RKO (cell line): ENCODE measurements around the gene PARVA.

Experiments
- DNase-seq: peaks from one replicate; pipeline ENCODE4 v3.0.0-alpha.2; 2016; ENCODE audit warnings: low spot score

The PARVA gene

GRCh38 chr11:12376259-12377081 lies 901 bp upstream of the PARVA start:
- DNase-seq: no peak

GRCh38 chr11:12377824-12378593 lies 638 bp downstream of the PARVA start:
- DNase-seq: peak; percentile 85

GRCh38 chr11:12380565-12381325 lies 3.4 kb downstream of the PARVA start:
- DNase-seq: no peak

GRCh38 chr11:12381875-12382274 lies 4.5 kb downstream of the PARVA start:
- DNase-seq: no peak

GRCh38 chr11:12382451-12382850 lies 5.1 kb downstream of the PARVA start:
- no peak for DNase-seq

GRCh38 chr11:12386309-12386708 lies 8.9 kb downstream of the PARVA start:
- no peak for DNase-seq

- DNase-seq: no peak
Measured at GRCh38 chr11:12386745-12387144, 9.4 kb downstream of the PARVA start.

- DNase-seq: no peak
Measured at GRCh38 chr11:12388173-12388572, 10.8 kb downstream of the PARVA start.

GRCh38 chr11:12388939-12389670 lies 11.7 kb downstream of the PARVA start:
- no peak for DNase-seq

GRCh38 chr11:12389676-12390657 lies 12.6 kb downstream of the PARVA start:
- no peak for DNase-seq

- no peak for DNase-seq
Measured at GRCh38 chr11:12390687-12391110, 13.3 kb downstream of the PARVA start.

GRCh38 chr11:12392672-12393071 lies 15.3 kb downstream of the PARVA start:
- no peak for DNase-seq

- DNase-seq: no peak
Measured at GRCh38 chr11:12393691-12394090, 16.3 kb downstream of the PARVA start.

- DNase-seq: no peak
Measured at GRCh38 chr11:12394601-12395000, 17.2 kb downstream of the PARVA start.

- no peak for DNase-seq
Measured at GRCh38 chr11:12395333-12395732, 18.0 kb downstream of the PARVA start.

- DNase-seq: no peak
Measured at GRCh38 chr11:12397931-12398334, 20.6 kb downstream of the PARVA start.

GRCh38 chr11:12399355-12399754 lies 22.0 kb downstream of the PARVA start:
- no peak for DNase-seq

- DNase-seq: no peak
Measured at GRCh38 chr11:12402025-12402424, 24.7 kb downstream of the PARVA start.

GRCh38 chr11:12402691-12403120 lies 25.3 kb downstream of the PARVA start:
- DNase-seq: no peak
